HG03442 (cell line): ENCODE data around the gene PRSS36.
"Not testable (repeated sequence)": the region's sequence is repeated elsewhere in the genome, so short reads cannot be mapped to it uniquely, and the experiment has no call there.

Experiments used
- ATAC-seq: cut with Tn5 transposase; IDR thresholded peaks from one replicate; pipeline ENCODE4 v1.9.1; 2021; ENCODE audit warnings: mild to moderate bottlenecking, moderate library complexity; ENCODE audit not compliant: unreplicated experiment

PRSS36 gene

DNA sequence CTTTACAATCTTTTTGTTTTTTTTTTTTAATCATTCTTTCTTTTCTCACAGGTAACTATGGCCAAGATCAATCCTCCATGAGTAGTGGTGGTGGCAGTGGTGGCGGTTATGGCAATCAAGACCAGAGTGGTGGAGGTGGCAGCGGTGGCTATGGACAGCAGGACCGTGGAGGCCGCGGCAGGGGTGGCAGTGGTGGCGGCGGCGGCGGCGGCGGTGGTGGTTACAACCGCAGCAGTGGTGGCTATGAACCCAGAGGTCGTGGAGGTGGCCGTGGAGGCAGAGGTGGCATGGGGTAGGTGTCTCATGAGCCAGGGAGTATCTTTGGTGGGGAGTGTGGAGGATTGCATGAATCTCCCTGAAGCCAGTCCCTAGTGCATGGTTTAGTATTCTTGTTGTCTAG, 35.0 kb upstream of the PRSS36 start:
- no peak for ATAC-seq

DNA sequence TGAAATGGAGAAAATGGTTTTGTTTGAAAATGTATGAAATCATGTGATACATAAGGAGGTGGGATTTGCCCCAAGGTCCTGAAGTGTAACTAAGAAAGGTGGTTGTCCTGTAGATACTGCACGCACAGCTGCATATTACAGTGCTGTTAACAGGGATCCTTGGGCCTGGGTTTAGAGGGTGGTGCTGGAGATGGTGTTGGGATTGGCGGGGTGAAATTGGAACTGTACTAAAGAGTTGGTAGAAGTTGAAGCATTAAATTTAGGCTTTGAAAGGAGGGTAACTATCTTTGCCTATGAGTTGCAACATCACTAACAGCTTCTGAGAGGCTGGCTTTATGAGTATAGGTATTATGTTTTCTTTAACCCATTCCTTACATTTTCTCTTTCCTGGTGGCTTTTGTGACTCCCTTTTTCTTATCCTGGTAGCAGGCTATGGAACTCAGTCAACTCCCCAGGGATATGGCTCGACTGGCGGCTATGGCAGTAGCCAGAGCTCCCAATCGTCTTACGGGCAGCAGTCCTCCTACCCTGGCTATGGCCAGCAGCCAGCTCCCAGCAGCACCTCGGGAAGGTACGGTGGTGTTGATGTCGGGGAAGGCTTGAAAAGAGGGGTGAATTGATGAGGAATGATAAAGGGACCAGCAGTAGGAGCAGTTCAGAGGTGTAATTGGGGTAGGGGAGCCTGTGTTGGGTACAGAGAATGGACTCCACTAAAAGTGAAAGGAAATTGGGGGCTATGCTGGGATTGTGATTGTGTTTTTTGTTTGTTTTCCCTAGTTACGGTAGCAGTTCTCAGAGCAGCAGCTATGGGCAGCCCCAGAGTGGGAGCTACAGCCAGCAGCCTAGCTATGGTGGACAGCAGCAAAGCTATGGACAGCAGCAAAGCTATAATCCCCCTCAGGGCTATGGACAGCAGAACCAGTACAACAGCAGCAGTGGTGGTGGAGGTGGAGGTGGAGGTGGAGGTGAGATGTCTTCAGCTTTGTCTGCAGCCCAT, 33.9 kb upstream of the PRSS36 start:
- no peak for ATAC-seq

DNA sequence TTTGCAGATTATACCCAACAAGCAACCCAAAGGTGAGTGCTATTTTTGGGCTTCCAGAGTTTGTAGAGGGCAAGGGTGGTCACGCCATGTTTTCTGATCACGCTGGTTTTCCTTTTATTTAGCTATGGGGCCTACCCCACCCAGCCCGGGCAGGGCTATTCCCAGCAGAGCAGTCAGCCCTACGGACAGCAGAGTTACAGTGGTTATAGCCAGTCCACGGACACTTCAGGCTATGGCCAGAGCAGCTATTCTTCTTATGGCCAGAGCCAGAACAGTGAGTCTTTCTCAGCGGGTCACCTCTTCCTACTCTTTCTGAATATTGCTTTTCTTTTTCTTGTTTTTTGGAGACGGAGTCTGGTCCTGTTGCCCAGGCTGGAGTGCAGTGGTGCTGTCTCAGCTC, 32.5 kb upstream of the PRSS36 start:
- no peak for ATAC-seq

DNA sequence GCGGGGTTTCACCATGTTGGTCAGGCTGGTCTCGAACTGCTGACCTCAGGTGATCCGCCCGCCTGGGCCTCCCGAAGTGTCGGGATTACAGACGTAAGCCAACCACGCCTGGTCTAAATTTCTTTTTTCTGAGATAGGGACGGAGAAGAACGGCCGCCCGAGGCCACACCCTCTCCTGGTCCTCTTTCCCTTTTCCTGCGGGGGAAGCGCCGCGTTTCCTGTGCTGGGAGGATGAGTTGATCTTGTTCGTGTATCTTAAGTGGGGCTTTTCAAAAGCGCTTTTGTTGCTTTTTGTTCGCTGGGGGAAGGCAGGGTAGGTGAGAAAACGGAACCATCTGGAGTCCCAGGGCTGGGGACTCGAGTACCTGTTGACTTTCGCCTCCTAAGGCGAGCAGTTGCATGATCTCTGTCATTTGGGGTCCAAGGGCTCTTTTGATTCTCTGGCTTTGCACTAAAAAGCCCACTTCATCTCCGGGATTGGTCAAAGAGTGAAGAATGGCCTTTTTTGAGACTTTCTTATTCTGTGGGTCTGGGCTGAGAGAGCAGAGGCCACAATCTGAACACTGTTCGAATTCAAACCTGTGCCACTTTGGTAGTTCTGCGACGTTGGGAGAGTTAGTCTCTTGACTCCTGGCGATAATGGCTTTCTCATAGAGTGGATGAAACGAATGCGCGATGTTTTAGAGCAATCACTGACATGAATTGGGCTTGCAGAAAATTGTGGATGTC, 31.4 kb upstream of the PRSS36 start:
- no peak for ATAC-seq

DNA sequence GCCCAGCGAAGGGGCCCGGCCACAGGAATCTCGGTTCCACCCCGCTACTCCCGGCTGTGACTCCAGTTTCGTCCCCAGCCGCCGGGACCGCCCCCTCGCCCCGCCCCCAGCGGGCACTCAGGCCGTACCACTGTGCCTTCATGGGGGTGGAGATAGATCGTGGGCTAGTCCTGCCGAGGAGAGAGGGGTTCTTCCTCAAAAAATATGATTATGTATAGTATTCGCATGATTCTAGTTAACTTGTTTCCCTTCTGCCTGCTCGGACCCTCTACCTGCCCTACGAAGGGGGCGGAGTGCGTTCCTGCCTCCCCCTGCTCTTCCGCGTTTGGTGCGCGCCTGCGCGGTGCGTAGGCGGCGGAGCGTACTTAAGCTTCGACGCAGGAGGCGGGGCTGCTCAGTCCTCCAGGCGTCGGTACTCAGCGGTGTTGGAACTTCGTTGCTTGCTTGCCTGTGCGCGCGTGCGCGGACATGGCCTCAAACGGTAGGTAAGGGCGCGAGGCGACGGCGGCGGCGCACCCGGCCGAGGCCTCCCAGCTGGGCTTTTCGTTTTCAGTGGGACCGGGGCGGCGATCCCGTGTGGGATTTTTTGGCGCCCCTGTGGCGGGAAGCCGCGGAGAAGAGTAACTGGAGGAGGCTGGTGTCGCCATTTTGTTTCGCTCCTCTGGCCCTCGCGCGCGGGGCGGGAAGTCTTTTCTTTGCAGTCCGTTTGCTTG, 30.0 kb upstream of the PRSS36 start, which contains the start of gene FUS:
Gene FUS (plus strand): TSS at position 393 of the 713 bp plus-strand sequence. CDS start 76 bp downstream, at position 469.
- peak; percentile 42 for ATAC-seq

DNA sequence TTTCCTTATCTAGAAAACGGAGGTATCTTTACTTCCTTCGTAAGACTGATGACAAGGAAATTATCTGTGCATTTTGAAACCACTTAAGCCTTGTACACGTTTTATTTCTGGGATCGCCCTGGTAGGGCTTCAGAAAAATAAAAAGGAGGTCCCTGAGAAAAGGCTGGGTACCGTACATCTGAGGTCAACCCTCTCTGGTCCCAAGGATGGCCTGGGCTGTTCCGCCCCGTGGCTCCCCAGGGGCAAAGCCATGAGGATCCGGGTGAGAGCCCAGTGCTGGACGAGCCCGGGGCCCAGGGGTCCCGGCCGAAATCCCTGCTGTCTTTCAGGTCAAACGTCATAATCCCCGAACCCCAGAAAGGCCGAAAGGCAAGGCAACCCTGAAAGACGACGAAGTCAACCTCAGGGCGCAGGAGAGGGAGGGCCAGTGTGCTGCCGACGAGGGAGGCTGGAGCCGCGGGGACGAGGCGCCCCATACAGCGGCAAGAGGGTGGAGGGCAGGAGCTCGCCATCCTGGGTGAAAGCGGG, 29.4 kb upstream of the PRSS36 start:
- no peak for ATAC-seq

DNA sequence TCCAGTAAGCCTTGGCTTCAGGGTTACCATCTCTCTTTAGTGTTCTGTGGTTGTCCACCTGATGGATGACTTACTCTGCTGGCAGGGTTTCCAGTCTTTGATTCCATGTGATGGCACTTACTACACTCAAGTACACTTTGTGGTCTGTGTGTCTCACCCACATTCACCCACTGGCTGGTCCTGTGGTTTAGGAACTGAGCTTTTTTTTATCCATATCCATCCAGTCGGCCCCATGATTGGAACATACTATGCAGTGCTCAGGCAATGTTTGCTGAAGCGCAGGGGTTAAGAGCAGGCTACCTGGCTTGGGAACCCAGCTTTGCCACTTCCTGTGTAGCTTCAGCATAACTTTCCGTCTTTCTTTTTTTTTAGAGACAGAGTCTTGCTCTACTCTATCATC, 27.3 kb upstream of the PRSS36 start:
- ATAC-seq = no peak

DNA sequence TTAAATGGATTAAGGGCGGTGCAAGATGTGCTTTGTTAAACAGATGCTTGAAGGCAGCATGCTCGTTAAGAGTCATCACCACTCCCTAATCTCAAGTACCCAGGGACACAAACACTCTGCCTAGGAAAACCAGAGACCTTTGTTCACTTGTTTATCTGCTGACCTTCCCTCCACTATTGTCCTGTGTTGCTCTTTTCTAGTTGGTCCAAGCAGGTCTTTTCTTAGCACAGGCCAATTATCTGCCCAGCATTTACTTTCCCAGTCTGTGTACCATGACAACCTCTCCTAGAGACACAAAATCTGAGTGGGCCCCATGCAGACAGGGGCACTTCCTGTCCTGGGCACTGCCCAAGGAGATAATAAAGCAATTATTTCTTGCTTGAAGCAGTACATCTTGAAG, 20.2 kb upstream of the PRSS36 start:
- ATAC-seq = not testable (repeated sequence)

DNA sequence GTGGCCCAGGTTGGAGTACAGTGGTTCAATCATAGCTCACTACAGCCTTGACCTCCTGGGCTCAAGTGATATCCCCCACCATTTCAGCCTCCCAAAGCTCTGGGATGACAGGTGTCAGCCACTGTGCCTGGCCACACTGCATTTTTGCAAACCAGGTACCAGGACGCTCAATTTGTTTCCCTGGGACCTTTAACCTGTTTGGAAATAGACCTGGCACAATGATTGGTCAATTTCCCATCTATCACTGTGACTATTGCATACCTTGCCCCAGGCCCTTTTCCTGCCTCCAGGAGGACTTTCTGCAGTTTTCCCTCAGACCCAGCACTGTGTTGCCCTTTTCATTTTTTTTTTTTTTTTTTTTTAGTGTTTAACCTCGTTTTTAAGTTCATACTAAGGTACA, 19.0 kb upstream of the PRSS36 start:
- no peak for ATAC-seq

DNA sequence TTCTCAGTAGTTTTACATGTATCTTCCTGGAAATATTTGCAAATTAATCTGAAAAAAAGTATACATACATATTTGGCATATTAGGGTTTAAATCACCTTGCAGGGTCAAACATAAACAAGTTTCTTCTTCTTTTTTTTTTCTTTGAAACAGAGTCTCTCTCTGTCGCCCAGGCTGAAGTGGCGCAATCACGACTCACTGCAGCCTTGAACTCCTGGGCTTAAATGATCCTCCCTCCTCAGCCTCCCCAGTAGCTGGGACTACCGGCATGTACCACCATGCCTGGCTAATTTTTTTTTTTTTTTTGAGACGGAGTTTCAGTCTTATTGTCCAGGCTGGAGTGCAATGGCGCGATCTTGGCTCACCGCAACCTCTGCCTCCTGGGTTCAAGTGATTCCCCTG, 17.4 kb upstream of the PRSS36 start:
- no peak for ATAC-seq

DNA sequence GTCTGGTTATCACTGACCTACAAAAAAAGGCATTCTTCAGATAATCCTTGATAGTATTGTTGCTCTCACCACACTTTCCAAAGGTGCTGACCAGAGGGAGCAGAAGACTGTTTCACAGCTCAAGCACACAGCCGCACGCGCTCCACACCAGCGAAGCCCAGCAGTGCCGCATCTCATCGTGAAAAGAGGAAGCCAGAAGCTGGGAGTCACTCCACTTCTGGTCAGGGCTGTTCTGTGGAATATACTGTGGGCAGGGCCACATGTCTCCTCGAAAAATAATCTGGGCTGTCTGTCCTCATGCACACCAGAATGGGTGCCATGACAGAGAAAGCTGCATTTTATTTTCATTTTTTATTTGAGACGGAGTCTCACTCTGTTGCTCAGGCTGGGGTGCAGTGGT, 7.3 kb upstream of the PRSS36 start:
- ATAC-seq = no peak

DNA sequence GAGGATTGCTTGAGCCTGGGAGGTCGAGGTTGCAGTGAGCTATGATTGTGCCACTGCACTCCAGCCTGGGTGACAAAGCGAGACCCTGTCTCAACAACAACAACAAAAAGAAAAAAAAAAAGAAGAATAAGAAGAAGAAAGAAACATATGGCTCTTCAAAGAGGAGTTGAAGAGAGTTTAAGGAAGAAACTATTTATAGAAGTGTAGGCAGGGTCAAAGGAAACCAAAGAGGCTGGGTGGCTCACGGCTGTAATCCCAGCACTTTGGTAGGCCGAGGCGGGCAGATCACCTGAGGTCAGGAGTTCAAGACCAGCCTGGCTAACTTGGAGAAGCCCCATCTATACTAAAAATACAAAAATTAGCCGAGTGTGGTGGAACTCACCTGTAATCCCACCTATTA, 1.1 kb upstream of the PRSS36 start:
- ATAC-seq = not testable (repeated sequence)

DNA sequence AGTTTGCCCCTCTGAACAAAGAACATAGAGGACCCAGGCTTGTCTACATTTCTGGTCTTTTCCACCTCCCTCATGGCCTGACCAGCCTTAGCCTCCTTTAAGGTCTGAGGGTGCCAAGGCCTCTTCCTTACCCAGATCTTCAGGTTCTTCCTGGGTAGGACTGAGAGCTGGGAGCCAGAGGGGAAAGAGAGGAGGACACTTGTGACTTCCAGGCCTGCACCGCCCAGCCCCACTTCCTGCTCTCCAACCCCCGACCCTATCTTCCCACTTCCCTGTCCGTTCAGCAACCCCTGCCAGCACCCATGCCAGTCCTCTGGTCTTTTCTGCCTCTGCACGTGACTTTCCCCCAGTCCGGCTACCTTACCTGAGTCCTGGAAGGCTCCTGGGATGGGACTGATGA, 534 bp downstream of the PRSS36 start:
- ATAC-seq = no peak

DNA sequence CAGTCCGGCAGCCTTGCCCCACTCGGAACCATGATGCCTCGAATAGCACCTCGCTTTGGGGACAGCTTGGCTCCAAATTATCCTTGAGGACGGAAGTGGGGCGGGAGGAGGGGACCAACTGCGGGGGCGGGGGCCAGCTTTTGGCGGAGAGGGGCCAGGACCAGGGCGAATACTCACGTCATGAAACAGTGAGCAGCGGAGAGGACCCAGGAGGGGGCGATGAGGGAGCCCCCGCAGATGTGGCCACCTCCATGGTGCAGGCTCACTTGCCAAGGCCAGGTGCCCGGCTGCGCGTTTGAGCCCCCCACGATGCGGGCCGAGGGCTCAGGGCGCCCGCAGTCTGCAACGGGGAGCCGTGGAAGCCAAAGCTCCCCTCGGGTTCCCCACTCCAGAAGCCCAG, 970 bp downstream of the PRSS36 start:
- no peak for ATAC-seq

DNA sequence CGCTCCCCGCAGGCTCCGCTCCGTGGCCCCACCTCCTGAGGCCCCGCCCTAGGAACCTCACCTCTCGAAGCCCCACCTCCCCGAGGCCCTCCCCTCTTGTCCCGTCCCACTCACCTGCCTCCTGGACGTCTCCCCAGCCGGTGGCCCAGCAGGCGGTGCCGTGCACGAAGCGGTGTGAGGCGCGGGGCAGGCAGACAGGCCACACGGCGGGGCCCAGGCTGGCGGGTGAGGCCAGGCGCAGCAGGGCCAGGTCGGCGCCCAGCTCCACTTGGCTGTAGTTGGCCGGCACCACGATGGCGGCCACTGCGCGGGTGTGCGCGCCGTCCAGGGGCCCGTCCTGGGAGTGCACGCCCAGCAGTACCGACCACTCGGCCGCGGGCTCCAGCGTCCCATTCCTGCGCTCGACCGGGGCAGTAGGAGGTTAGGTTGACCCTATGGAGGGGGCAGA, 1.6 kb downstream of the PRSS36 start:
- ATAC-seq = no peak

DNA sequence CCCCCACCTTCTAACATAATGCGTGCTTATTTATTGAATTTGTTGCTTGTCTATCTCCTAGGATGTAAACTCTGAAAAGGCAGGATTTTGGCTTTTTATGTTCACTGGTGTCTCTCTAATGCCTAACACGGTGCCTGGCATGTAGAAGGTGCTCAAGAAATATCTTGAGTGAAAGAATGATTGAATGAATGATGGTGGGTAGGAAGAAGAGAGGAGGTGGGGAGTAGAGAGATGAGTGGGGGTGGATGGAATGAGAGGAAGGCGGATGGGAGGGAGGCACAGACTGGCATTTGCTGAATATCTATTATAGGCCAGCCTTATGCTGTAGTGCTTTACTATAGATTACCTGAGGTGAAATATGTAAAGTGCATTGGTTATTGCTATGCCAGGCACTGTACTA, 2.3 kb downstream of the PRSS36 start:
- ATAC-seq = no peak

DNA sequence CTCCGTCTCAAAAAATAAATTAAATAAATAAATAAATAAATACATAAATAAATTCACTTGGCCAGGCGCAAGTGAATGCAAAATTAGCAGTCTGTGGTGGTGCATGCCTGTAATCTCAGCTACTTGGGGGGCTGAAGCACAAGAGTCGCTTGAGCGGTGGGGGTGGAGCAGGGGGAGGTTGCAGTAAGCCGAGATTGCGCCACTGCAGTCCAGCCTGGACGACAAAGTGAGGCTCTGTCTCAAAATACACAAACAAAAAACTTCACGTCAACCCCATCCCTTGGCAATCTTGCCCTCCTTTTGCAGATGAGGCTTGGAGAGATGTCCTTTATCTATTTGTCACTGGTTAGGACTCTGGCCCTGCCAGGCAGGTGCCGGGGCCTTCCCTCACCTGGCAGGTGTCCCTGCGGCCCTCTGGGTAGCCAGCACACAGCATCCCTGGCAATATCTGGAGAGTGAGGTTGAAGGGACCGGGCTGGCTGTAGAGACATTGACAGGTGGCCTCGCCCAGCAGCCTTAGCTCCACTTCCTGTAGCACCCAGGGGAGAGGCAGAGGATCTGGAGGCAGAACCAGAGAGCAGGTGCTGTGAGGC, 4.4 kb downstream of the PRSS36 start:
- no peak for ATAC-seq

DNA sequence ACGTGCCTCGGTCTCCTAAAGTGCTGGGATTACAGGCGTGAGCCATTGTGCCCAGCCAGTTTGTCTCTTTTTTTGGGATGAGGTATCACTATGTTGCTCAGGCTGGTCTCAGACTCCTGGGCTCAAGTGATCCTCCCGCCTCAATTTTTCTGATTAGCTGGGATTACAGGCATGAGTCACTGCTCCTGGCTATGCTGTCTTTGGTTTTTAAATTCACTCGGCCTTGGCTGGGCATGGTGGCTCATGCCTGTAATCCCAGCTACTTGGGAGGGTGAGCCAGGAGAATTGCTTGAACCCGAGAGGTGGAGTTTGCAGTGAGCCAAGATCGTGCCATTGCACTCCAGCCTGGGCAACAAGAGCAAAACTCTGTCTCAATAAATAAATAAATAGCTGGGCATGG, 5.4 kb downstream of the PRSS36 start:
- not testable (repeated sequence) for ATAC-seq

DNA sequence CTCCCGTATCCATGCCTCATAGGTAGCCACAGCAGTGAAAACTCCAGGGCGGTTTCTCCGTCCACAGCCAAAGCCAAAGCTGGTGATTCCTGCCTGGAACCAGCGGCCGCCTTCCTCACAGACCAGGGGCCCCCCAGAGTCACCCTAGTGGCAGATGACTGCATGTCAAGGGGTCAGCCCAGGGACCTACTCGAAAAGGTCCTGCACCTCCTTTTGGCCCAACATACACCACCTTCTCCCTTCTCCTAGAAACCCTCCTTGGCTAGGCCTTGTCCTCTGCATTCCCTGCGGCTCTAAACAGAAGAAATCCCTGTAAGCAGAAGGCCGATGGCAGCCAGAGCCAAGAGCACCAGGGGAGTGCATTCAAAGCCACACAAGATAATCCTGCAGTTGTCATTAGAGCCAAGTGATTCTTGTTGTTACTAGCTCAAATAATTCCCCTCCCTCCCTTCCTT, 6.1 kb downstream of the PRSS36 start:
- no peak for ATAC-seq

DNA sequence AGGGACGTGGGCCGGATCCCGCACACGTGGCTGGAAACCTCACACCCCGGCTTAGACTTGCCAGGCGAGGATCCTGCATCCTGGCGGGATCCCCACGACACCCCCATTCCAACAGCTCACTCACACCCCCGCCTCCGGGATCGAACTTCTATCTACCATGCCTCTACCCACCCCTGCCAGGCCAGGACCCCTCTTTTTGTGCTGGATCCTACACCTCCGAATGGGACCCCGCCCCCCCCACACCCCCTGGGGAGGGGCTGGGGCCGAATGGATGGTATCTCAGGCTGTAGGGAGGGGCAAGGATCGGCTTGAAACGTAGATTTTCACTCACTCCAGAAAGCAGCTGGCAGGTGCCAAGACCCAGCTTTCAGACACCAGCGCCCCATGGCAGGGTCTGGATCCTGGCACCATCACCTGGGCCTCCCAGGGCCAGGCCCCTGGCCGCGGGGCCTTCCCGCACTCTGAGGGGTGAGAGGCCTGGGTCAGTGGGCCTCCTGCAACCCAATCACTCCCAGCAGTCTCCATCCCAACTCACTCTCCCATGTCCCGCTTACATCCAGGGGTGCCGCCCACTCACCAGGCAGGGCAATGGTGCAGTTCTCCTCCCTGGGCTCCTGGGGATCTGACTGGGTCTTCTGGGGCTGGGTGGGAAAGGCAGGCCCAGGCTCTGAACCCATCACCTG, 6.7 kb downstream of the PRSS36 start:
- no peak for ATAC-seq
